Kidney (tissue), 14 donors: ENCODE measurements around the gene FBXO9. TPM values are rescaled to one million over a fixed set of nuclear protein-coding genes. Genes with fewer than 3 reads are reported as not detected.

ENCODE experiments used
- DNase-seq, 5 donors: peaks; one replicate each; pipeline ENCODE4 v3.0.0-alpha.2; 2013 to 2020
- FAIRE-seq: peaks from 2 replicates; lab custom pipeline; 2012; peaks lifted over from hg19 to GRCh38; lab: Jason Lieb, UNC
- H3K27ac ChIP-seq, 2 donors: one replicate each; pipeline ENCODE4 v1.7.0; 2013; ENCODE audit warnings: low read depth in 2 of 2, low read length in 2 of 2, inconsistent platforms in 1 of 2
- H3K27me3 ChIP-seq: one replicate; pipeline ENCODE4 v1.7.1; 2013; ENCODE audit warnings: low read length, inconsistent platforms; ENCODE audit not compliant: control insufficient read depth, insufficient read depth
- H3K36me3 ChIP-seq, 3 donors: one replicate each; pipeline versions ENCODE4 v1.7.0 to v1.7.1; 2013; ENCODE audit warnings: low read length in 3 of 3, control low read depth in 1 of 3, inconsistent platforms in 1 of 3; ENCODE audit not compliant: insufficient read depth in 3 of 3, control insufficient read depth in 2 of 3
- H3K4me1 ChIP-seq, 3 donors: one replicate each; pipeline versions ENCODE4 v1.7.0 to v1.7.1; 2013; ENCODE audit warnings: low read length in 3 of 3, inconsistent platforms in 1 of 3, low read depth in 1 of 3; ENCODE audit not compliant: control insufficient read depth in 2 of 3, insufficient read depth in 2 of 3
- H3K4me3 ChIP-seq, 3 donors: one replicate each; pipeline versions ENCODE4 v1.7.0 to v1.8.1; 2013; ENCODE audit warnings: low read length in 3 of 3, control low read depth in 1 of 3, inconsistent platforms in 1 of 3
- H3K9ac ChIP-seq, 3 donors: one replicate each; pipeline versions ENCODE4 v1.7.0 to v1.7.1; 2013; ENCODE audit warnings: low read length in 3 of 3, control low read depth in 1 of 3, inconsistent platforms in 1 of 3
- H3K9me3 ChIP-seq, 3 donors: one replicate each; pipeline versions ENCODE4 v1.7.0 to v1.7.1; 2013; ENCODE audit warnings: low read length in 3 of 3, control low read depth in 1 of 3, inconsistent platforms in 1 of 3; ENCODE audit not compliant: control insufficient read depth in 2 of 3, insufficient read depth in 1 of 3
- CTCF ChIP-seq: IDR thresholded peaks from 3 replicates; pipeline ENCODE4 v1.5.1; 2012; ENCODE audit warnings: mild to moderate bottlenecking, moderate library complexity, borderline replicate concordance; ENCODE audit not compliant: insufficient read depth; ENCODE audit errors: extremely low read depth
- intact Hi-C: fragments of 100-400 bp; cut with DNase I; formaldehyde crosslinking; loops from one replicate; pipeline ENCODE4 v1.11.1; 2022
- polyA plus RNA-seq: library from polyadenylated mRNA; stranded (reverse); fragments of 350-450 nt; fragmentation: Illumina TruSeq; extraction: RNeasy Lipid Tissue Mini Kit (QIAGEN cat#74804); gene quantifications from one replicate; pipeline ENCODE4 v1.2.3, GENCODE V29; 2014; ENCODE audit warnings: low read depth, low replicate concordance; ENCODE audit not compliant: insufficient read depth
- total RNA-seq: library from RNA; stranded (reverse); fragmentation: NEBNext Ultra II Directional; extraction: Animal tissue kit (Norgen Biotek cat#: 25700); gene quantifications from one replicate; pipeline ENCODE4 v1.2.1, GENCODE V29; 2021
- donor health status: control.
- donor health status: control.
- donor health status: control.
- donor health status: control.
- donor health status: control.
- donor health status: DM: yes; HTN: yes; CAD: no.
- donor health status: Normal renal cell carcinoma (clear cell type).

Gene FBXO9
- total and polyA plus RNA-seq, 2 donors from 2014 or later, result 45.2 to 94.7 TPM

GRCh38 chr6:53038141-53038540 is 27.1 kb upstream of the FBXO9 start:
- no peak overlapping the region for H3K9ac ChIP-seq
- no peaks in the 10 kb centered on the region for H3K27me3 ChIP-seq
- H3K27ac ChIP-seq, result no peak overlapping the region
- intact Hi-C loops, result no loop called here
- no peak for DNase-seq
- TF ChIP-seq CTCF, result no peak
- no peaks in the 10 kb centered on the region for H3K4me1 ChIP-seq
- H3K4me3 ChIP-seq, result no peak overlapping the region
- FAIRE-seq, result no peak
- no peaks in the 10 kb centered on the region for H3K9me3 ChIP-seq
- peaks cover 3 to 28% (median 25%) of the 10 kb centered on the region in 3 donors for H3K36me3 ChIP-seq

- no peak for DNase-seq
- no peaks in the 10 kb centered on the region for H3K27me3 ChIP-seq
- H3K9me3 ChIP-seq, result no peaks in the 10 kb centered on the region
- no peak for FAIRE-seq
- peaks cover 3 to 27% (median 22%) of the 10 kb centered on the region in 3 donors for H3K36me3 ChIP-seq
- no peak overlapping the region for H3K27ac ChIP-seq
- peaks cover 0 to 1% (median 0%) of the 10 kb centered on the region in 3 donors for H3K4me1 ChIP-seq
- TF ChIP-seq CTCF, result no peak
- H3K4me3 ChIP-seq, result no peak overlapping the region
- H3K9ac ChIP-seq, result no peak overlapping the region
- intact Hi-C loops, result no loop called here
These were observed 26.6 kb upstream of the FBXO9 start for GRCh38 chr6:53038596-53038995.

GRCh38 chr6:53041356-53041755 is 23.8 kb upstream of the FBXO9 start:
- DNase-seq, result no peak
- Histone ChIP-seq H3K36me3 (peaks cover 3 to 21% (median 14%) of the 10 kb centered on the region in 3 donors), H3K4me3 (no peak overlapping the region), H3K9me3 (no peaks in the 10 kb centered on the region), H3K27me3 (no peaks in the 10 kb centered on the region), H3K9ac (no peak overlapping the region), H3K4me1 (peaks cover 0 to 4% (median 0%) of the 10 kb centered on the region in 3 donors), H3K27ac (no peak overlapping the region)
- TF ChIP-seq CTCF, result no peak
- intact Hi-C loops, result no loop called here
- FAIRE-seq, result no peak

- DNase-seq (no peak), FAIRE-seq (no peak)
- no peak overlapping the region for H3K27ac ChIP-seq
- H3K4me3 ChIP-seq, result no peak overlapping the region
- H3K9ac ChIP-seq, result no peak overlapping the region
- H3K9me3 ChIP-seq, result no peaks in the 10 kb centered on the region
- H3K36me3 ChIP-seq, result peaks cover 3 to 21% (median 14%) of the 10 kb centered on the region in 3 donors
- no peak for TF ChIP-seq CTCF
- peaks cover 0 to 4% (median 0%) of the 10 kb centered on the region in 3 donors for H3K4me1 ChIP-seq
- intact Hi-C loops, result no loop called here
- H3K27me3 ChIP-seq, result no peaks in the 10 kb centered on the region
These were observed 23.1 kb upstream of the FBXO9 start for GRCh38 chr6:53042112-53042511.
